GM10266 (cell line): ENCODE results near the gene CDKN2B-AS1.

ENCODE experiments used
- DNase-seq: peaks from one replicate; pipeline ENCODE4 v3.0.0; 2012; ENCODE audit errors: extremely low spot score
- CTCF ChIP-seq: IDR thresholded peaks from 2 replicates; pipeline ENCODE4 v1.5.1; 2012; ENCODE audit warnings: mild to moderate bottlenecking, low read depth; ENCODE audit not compliant: control insufficient read depth, insufficient read depth; ENCODE audit errors: missing control alignments

Gene CDKN2B-AS1

GRCh38 chr9:22158927-22159346 is 164.3 kb downstream of the CDKN2B-AS1 start:
- DNase-seq = no peak

DNA sequence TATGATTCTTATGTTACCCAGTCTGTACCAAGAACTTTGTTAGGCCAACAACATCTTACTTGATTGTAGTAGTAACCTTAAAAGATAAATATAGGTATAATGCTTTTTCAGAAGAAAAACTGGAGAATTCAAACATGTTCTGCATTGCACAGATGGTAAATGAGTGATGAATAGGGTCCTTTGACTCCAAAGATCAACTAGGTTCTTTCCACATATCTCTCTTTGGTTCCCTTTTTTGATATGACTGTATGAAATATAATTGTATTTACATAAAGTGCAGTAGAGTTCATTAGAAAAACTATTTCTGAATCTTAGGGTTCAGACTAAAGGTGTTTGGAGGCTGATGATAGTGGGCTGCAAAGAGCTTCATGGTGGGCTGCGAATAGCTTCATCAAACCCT is 165.0 kb downstream of the CDKN2B-AS1 start:
- no peak for TF ChIP-seq CTCF
- no peak for DNase-seq

More at GRCh38 chr9:22158927-22159346, 164.3 kb downstream of the CDKN2B-AS1 start:
- no peak for TF ChIP-seq CTCF

- no peak for TF ChIP-seq CTCF
- no peak for DNase-seq
These were observed 165.6 kb downstream of the CDKN2B-AS1 start for GRCh38 chr9:22160221-22160620.

GRCh38 chr9:22165144-22165543 is 170.6 kb downstream of the CDKN2B-AS1 start:
- no peak for DNase-seq
- TF ChIP-seq CTCF = no peak

- TF ChIP-seq CTCF = no peak
- DNase-seq = no peak
These were observed 174.7 kb downstream of the CDKN2B-AS1 start for GRCh38 chr9:22169243-22169642.

DNA sequence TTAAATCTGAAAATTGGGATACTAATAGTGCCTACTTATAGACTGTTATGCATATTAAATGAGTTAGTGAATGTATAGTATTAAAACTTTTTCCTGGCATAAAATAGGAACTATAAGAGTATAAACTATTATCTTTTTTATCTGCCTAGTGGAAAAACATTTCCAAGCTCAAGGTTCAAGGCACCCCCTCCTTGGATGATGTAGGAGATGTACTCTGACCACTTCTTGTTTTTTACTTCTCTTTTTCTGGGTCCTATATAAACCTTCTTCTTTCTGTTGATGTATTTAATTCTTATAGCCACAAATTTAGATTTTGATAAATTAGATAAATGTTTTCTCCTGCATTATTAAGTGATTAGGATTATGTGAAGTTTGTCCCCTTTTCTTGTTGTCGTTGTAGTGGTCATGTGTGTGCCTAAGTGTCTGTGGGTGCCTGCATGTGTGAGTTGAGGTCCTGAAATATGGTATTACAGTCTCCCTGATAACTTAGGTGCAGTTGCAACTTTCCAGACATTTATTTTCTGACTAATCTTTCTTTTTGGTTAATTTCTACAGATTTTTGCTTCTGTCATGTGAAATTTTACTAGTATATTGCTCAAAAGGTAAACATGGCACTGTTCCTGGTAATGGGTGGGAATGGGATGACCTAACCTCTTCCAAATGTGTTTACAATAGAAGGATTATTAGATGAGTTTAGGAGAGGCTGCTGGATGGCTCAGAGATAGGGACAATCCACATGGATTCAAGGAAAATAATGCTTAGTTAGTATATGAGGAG is 175.3 kb downstream of the CDKN2B-AS1 start:
- DNase-seq = no peak

More for the DNA sequence above, 175.3 kb downstream of the CDKN2B-AS1 start:
- no peak for TF ChIP-seq CTCF
